GM23338 (cell line): ENCODE measurements around the gene RXFP4. TPM values are rescaled to one million over a fixed set of nuclear protein-coding genes. Genes with fewer than 3 reads are reported as not detected.

Experiments
- ATAC-seq: fragments of 200-7000 bp; cut with Tn5 transposase; 3 replicates; pipeline ENCODE4 v1.9.1; 2020
- DNase-seq: peaks from one replicate; pipeline ENCODE4 v3.0.0-alpha.2; 2015; ENCODE audit warnings: low spot score
- H2AFZ ChIP-seq: fragments of 200-600 bp; sonication (generic); 2 replicates; pipeline ENCODE4 v1.8.0; 2016; ENCODE audit warnings: antibody characterized with exemption, mild to moderate bottlenecking, moderate library complexity
- H3F3A ChIP-seq: fragments of 200-600 bp; sonication (generic); replicated peaks from 2 replicates; pipeline ENCODE4 v1.8.0; 2017; ENCODE audit warnings: antibody characterized with exemption, mixed run types, low read depth
- H3K27ac ChIP-seq: fragments of 200-600 bp; sonication (generic); 2 replicates; pipeline ENCODE4 v1.6.1; 2016; ENCODE audit warnings: low read depth
- H3K27me3 ChIP-seq: fragments of 200-600 bp; sonication (generic); 2 replicates; pipeline ENCODE4 v1.8.0; 2016; ENCODE audit warnings: mild to moderate bottlenecking, mixed run types, moderate library complexity; ENCODE audit not compliant: insufficient read depth
- H3K36me3 ChIP-seq: fragments of 200-600 bp; sonication (generic); 2 replicates; pipeline ENCODE4 v1.8.0; 2016; ENCODE audit warnings: mild to moderate bottlenecking; ENCODE audit not compliant: insufficient read depth
- H3K4me1 ChIP-seq: fragments of 200-600 bp; sonication (generic); 2 replicates; pipeline ENCODE4 v1.8.0; 2016; ENCODE audit warnings: mild to moderate bottlenecking, moderate library complexity; ENCODE audit not compliant: insufficient read depth
- H3K4me2 ChIP-seq: fragments of 200-600 bp; sonication (generic); 2 replicates; pipeline ENCODE4 v1.7.1; 2017; ENCODE audit warnings: mixed run types
- H3K4me3 ChIP-seq: fragments of 200-600 bp; sonication (generic); 2 replicates; pipeline ENCODE4 v1.6.1; 2016; ENCODE audit warnings: mixed run types
- H3K79me2 ChIP-seq: fragments of 200-600 bp; sonication (generic); replicated peaks from 2 replicates; pipeline ENCODE4 v1.8.0; 2017; ENCODE audit warnings: mild to moderate bottlenecking; ENCODE audit not compliant: insufficient read depth
- H3K9me2 ChIP-seq: fragments of 200-600 bp; sonication (generic); 2 replicates; pipeline ENCODE4 v1.8.0; 2017; ENCODE audit not compliant: insufficient read depth
- H4K20me1 ChIP-seq: fragments of 200-600 bp; sonication (generic); replicated peaks from 2 replicates; pipeline ENCODE4 v1.8.0; 2017; ENCODE audit warnings: mild to moderate bottlenecking; ENCODE audit not compliant: insufficient read depth
- H3K27ac Mint-ChIP-seq: 2 replicates; pipeline ENCODE4 v1.8.0; 2020; ENCODE audit warnings: inconsistent platforms, mild to moderate bottlenecking, moderate library complexity, mixed read lengths
- H3K27me3 Mint-ChIP-seq: 3 replicates; pipeline ENCODE4 v1.8.0; 2022; ENCODE audit warnings: low read depth, mild to moderate bottlenecking, moderate library complexity, mixed read lengths, inconsistent platforms; ENCODE audit not compliant: insufficient read depth, poor library complexity
- H3K36me3 Mint-ChIP-seq: 3 replicates; pipeline ENCODE4 v1.8.0; 2021; ENCODE audit warnings: low read depth, mild to moderate bottlenecking, inconsistent platforms, moderate library complexity, mixed read lengths
- H3K4me1 Mint-ChIP-seq: 3 replicates; pipeline ENCODE4 v1.8.0; 2020; ENCODE audit warnings: mild to moderate bottlenecking, inconsistent platforms, mixed read lengths
- H3K4me3 Mint-ChIP-seq: 3 replicates; pipeline ENCODE4 v1.8.0; 2021; ENCODE audit warnings: moderate library complexity, mild to moderate bottlenecking, inconsistent platforms, mixed read lengths
- H3K9me3 Mint-ChIP-seq: 3 replicates; pipeline ENCODE4 v1.8.0; 2020; ENCODE audit warnings: moderate library complexity, mild to moderate bottlenecking, inconsistent platforms, mixed read lengths
- CREB1 ChIP-seq: fragments of 250-450 bp; sonication (Bioruptor Pico); IDR thresholded peaks from 2 replicates; pipeline ENCODE4 v1.5.0; 2020; ENCODE audit warnings: low read depth, mild to moderate bottlenecking, moderate library complexity
- CTCF ChIP-seq, 2 experiments: fragments of 200-600 bp in 1 of 2; sonication (generic) in 1 of 2; conservative IDR thresholded peaks; 2 replicates each; pipeline versions ENCODE4 v1.5.1 to v1.6.1; 2016 to 2017; ENCODE audit warnings: antibody characterized with exemption in 2 of 2, low read depth in 2 of 2, mild to moderate bottlenecking in 2 of 2, moderate library complexity in 1 of 2
- ETS1 ChIP-seq: IDR thresholded peaks from 2 replicates; pipeline ENCODE4 v1.6.1; 2016; ENCODE audit warnings: antibody characterized with exemption
- EZH2 ChIP-seq: fragments of 200-600 bp; sonication (generic); IDR thresholded peaks from one replicate; pipeline ENCODE4 v1.8.0; 2017; ENCODE audit warnings: antibody characterized with exemption, mild to moderate bottlenecking, low read depth; ENCODE audit not compliant: unreplicated experiment
- EZH2phosphoT487 ChIP-seq: fragments of 200-600 bp; sonication (generic); IDR thresholded peaks from one replicate; pipeline ENCODE4 v1.8.1; 2018; ENCODE audit warnings: antibody characterized with exemption; ENCODE audit not compliant: unreplicated experiment
- JUNB ChIP-seq: IDR thresholded peaks from one replicate; pipeline ENCODE4 v1.6.1; 2016; ENCODE audit warnings: antibody characterized with exemption; ENCODE audit not compliant: unreplicated experiment
- NANOG ChIP-seq: IDR thresholded peaks from 2 replicates; pipeline ENCODE4 v1.6.1; 2016; ENCODE audit warnings: antibody characterized with exemption, borderline replicate concordance
- POLR2AphosphoS5 ChIP-seq: IDR thresholded peaks from 2 replicates; pipeline ENCODE4 v1.6.1; 2016; ENCODE audit warnings: antibody characterized with exemption, low read depth
- REST ChIP-seq: IDR thresholded peaks from one replicate; pipeline ENCODE4 v1.6.1; 2018; ENCODE audit warnings: antibody characterized with exemption; ENCODE audit not compliant: unreplicated experiment
- STAT1 ChIP-seq: IDR thresholded peaks from one replicate; pipeline ENCODE4 v1.6.1; 2016; ENCODE audit warnings: antibody characterized with exemption; ENCODE audit not compliant: unreplicated experiment
- ZNF114 ChIP-seq: fragments of 250-450 bp; sonication (Bioruptor Pico); IDR thresholded peaks from 2 replicates; pipeline ENCODE4 v1.5.0; 2020; ENCODE audit warnings: mild to moderate bottlenecking, moderate library complexity
- ZNF331 ChIP-seq: fragments of 250-450 bp; sonication (Bioruptor Pico); IDR thresholded peaks from 2 replicates; pipeline ENCODE4 v1.5.0; 2020; ENCODE audit warnings: low read depth, mild to moderate bottlenecking, moderate library complexity
- ZNF462 ChIP-seq: fragments of 250-450 bp; sonication (Bioruptor Pico); IDR thresholded peaks from 2 replicates; pipeline ENCODE4 v1.5.0; 2020; ENCODE audit warnings: mild to moderate bottlenecking, moderate library complexity
- polyA plus RNA-seq: library from polyadenylated mRNA; unstranded; fragments of >200 nt; fragmentation: Nextera tagmentation; extraction: Ambion mirVana; gene quantifications from 2 replicates; pipeline ENCODE4 v1.2.1, GENCODE V29; 2016
- total RNA-seq: library from RNA; depleted of rRNA; stranded (reverse); fragments of >200 nt; shearing (Covaris generic); gene quantifications from 2 replicates; pipeline ENCODE4 v1.2.3, GENCODE V29; 2014

RXFP4 gene
- total and polyA plus RNA-seq, 2 experiments from 2014 or later = not detected

- H3K27ac ChIP-seq = no peak overlapping the region
- no peak overlapping the region for H3K4me3 ChIP-seq
- no peak overlapping the region for H3K4me2 ChIP-seq
- TF ChIP-seq NANOG = no peak
- no peak for TF ChIP-seq CTCF (conservative IDR thresholded peaks at IDR 0.05; ENCODE audit: low read depth in 2 of 2)
- TF ChIP-seq JUNB = no peak
- TF ChIP-seq ZNF462 (CRISPR knock-in tag) = no peak
- no peak for TF ChIP-seq REST
- no peak for TF ChIP-seq ETS1
- TF ChIP-seq POLR2AphosphoS5 = no peak
- no peak for TF ChIP-seq EZH2
- TF ChIP-seq STAT1 = no peak
- TF ChIP-seq EZH2phosphoT487 = no peak
- TF ChIP-seq ZNF331 (CRISPR knock-in tag) = no peak
- TF ChIP-seq CREB1 (CRISPR knock-in tag) = no peak
- TF ChIP-seq ZNF114 = no peak
- ATAC-seq (no peak), DNase-seq (no peak)
- Mint-ChIP-seq H3K27ac (no peak overlapping the region), H3K4me3 (no peak overlapping the region), H3K36me3 (peaks cover 17% of the 10 kb centered on the region; the same call in 2 of the 3 replicates), H3K4me1 (no peaks in the 10 kb centered on the region), H3K27me3 (no peaks in the 10 kb centered on the region), H3K9me3 (no peaks in the 10 kb centered on the region)
- no peaks in the 10 kb centered on the region; the same call in 1 of the 2 replicates for H3F3A ChIP-seq
- no peaks in the 10 kb centered on the region; the same call in 1 of the 2 replicates for H4K20me1 ChIP-seq
- no peaks in the 10 kb centered on the region for H3K27me3 ChIP-seq
- no peaks in the 10 kb centered on the region for H3K4me1 ChIP-seq
- H3K79me2 ChIP-seq = no peaks in the 10 kb centered on the region
- no peaks in the 10 kb centered on the region for H3K9me2 ChIP-seq
- no peak overlapping the region for H2AFZ ChIP-seq
- no peaks in the 10 kb centered on the region for H3K36me3 ChIP-seq
These were observed 48.6 kb upstream of the RXFP4 start for GRCh38 chr1:155892796-155893195.
